Common myeloid progenitor, CD34-positive (primary cell): ENCODE data around the gene PGAM1.

Experiments
- CTCF ChIA-PET: fragments of 350-600 bp; sonication (Branson Sonifier 250); formaldehyde crosslinking; loops from one replicate; lab custom pipeline; 2021; ENCODE audit warnings: antibody characterized with exemption; lab: Charles Lee
- POLR2A ChIA-PET: fragments of 350-600 bp; sonication (Branson Sonifier 250); formaldehyde crosslinking; loops from one replicate; lab custom pipeline; 2021; ENCODE audit warnings: antibody characterized with exemption; lab: Charles Lee
- DNase-seq, 3 donors: peaks; one replicate each; pipeline versions ENCODE4 v3.0.0 to v3.0.0-alpha.2; 2013
- H3K27ac ChIP-seq, 2 experiments: 1 replicate in 1 of 2; 2 replicates in 1 of 2; pipeline ENCODE4 v1.7.0; 2013; ENCODE audit warnings: inconsistent platforms in 2 of 2, low read length in 2 of 2, mild to moderate bottlenecking in 2 of 2, low read depth in 1 of 2, moderate library complexity in 1 of 2; ENCODE audit not compliant: severe bottlenecking in 2 of 2, insufficient read depth in 1 of 2, poor library complexity in 1 of 2
- H3K27me3 ChIP-seq, 5 experiments: replicated peaks in 2 of 5; 1 replicate in 3 of 5; 2 replicates in 2 of 5; pipeline versions ENCODE4 v1.6.1 to v1.7.0; 2013; ENCODE audit warnings: low read length in 4 of 5, mild to moderate bottlenecking in 2 of 5, moderate library complexity in 2 of 5, inconsistent platforms in 1 of 5; ENCODE audit not compliant: insufficient read depth in 5 of 5, control insufficient read depth in 4 of 5
- H3K36me3 ChIP-seq, 4 experiments: 1 replicate in 2 of 4; 2 replicates in 2 of 4; pipeline versions ENCODE4 v1.6.1 to v1.7.0; 2013; ENCODE audit warnings: low read length in 3 of 4, control low read depth in 1 of 4, mild to moderate bottlenecking in 1 of 4; ENCODE audit not compliant: control insufficient read depth in 4 of 4, insufficient read depth in 4 of 4
- H3K4me1 ChIP-seq, 4 experiments: 1 replicate in 3 of 4; 2 replicates in 1 of 4; pipeline versions ENCODE4 v1.6.1 to v1.7.1; 2013; ENCODE audit warnings: low read length in 3 of 4, mild to moderate bottlenecking in 3 of 4, control low read depth in 1 of 4, inconsistent platforms in 1 of 4, moderate library complexity in 1 of 4; ENCODE audit not compliant: control insufficient read depth in 4 of 4, insufficient read depth in 4 of 4; ENCODE audit errors: control extremely low read depth in 1 of 4
- H3K4me3 ChIP-seq, 7 experiments: 1 replicate in 4 of 7; 2 replicates in 3 of 7; pipeline versions ENCODE4 v1.5.1 to v1.7.0; 2013; ENCODE audit warnings: mild to moderate bottlenecking in 7 of 7, low read length in 6 of 7, moderate library complexity in 6 of 7, inconsistent platforms in 2 of 7, low read depth in 2 of 7, control low read depth in 1 of 7; ENCODE audit not compliant: insufficient read depth in 4 of 7, control insufficient read depth in 1 of 7; ENCODE audit errors: extremely low read depth in 1 of 7
- H3K9me3 ChIP-seq, 5 experiments: 1 replicate in 4 of 5; 2 replicates in 1 of 5; pipeline versions ENCODE4 v1.6.1 to v1.7.1; 2013; ENCODE audit warnings: low read length in 4 of 5, mild to moderate bottlenecking in 2 of 5, inconsistent platforms in 1 of 5, low read depth in 1 of 5, moderate library complexity in 1 of 5; ENCODE audit not compliant: control insufficient read depth in 4 of 5, insufficient read depth in 2 of 5; ENCODE audit errors: control extremely low read depth in 1 of 5
- WGBS: methylation state at CpG from one replicate; pipeline ENCODE4 v1.1.5; 2013; ENCODE audit not compliant: insufficient coverage; 5-methylcytosine and 5-hydroxymethylcytosine counted together

Gene PGAM1

DNA sequence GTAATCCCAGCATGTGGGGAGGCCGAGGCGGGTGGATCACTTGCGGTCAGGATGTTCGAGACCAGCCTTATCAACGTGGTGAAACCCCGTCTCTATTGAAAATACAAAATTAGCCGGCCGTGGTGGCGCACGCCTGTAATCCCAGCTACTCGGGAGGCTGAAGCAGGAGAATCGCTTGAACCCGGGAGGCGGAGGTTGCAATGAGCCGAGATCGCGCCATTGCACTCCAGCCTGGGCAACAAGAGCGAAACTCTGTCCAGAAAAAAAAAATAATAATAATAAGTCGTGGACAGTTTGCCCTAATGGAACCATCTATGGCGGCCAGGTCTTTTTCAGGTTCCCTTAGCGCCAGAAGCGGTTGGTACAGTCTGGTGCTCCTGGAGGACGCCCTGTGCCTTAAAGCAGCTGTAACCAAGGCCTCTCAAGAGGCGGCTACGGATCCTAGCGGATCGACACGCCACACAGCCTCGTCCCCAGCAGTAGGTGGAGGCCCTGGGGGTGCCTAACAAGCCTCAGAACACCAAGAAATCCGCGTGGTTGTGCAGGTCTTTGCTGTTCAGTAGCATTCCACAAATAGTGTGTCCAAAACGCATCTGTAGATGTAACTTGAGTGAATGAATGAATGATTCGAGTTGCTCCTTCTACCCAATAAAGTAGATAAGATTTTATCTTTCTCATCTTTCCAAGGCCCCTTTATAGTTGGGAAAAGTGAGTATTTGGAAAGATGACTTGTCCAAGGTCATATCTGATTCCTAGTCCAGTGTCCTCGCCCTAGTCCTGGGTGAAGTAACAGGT is 982 bp downstream of the PGAM1 start:
- peak overlapping the region; percentile 78 to 97 (median 88) for H3K4me3 ChIP-seq
- H3K9me3 ChIP-seq = no peaks in the 10 kb centered on the region
- peak overlapping the region in 1 of 2 experiments; percentile 75 for H3K27ac ChIP-seq
- H3K4me1 ChIP-seq = peaks cover 10 to 40% (median 21%) of the 10 kb centered on the region in 4 experiments
- no peaks in the 10 kb centered on the region for H3K27me3 ChIP-seq
- CTCF ChIA-PET = interaction anchor here (1.7 kb wide), 1 partner anchor 26 kb away, joined by 5 read pairs; no protein-coding TSS in a partner anchor
- POLR2A ChIA-PET = no interaction called here
- 49% methylated on average over 20 of the region's 34 CpGs for WGBS
- DNase-seq = peak in 2 of 3 donors; percentile 28 to 29
- H3K36me3 ChIP-seq = peaks cover 5 to 40% (median 22%) of the 10 kb centered on the region in 4 experiments

- Histone ChIP-seq H3K4me3 (peak overlapping the region in 4 of 7 experiments; percentile 79 to 97 (median 93)), H3K27me3 (no peaks in the 10 kb centered on the region), H3K27ac (peak overlapping the region in 1 of 2 experiments; percentile 35), H3K36me3 (peaks cover 5 to 43% (median 25%) of the 10 kb centered on the region in 4 experiments), H3K4me1 (peaks cover 10 to 40% (median 21%) of the 10 kb centered on the region in 4 experiments), H3K9me3 (no peaks in the 10 kb centered on the region)
- CTCF ChIA-PET = interaction anchor here (1.7 kb wide), 1 partner anchor 27 kb away, joined by 5 read pairs; no protein-coding TSS in a partner anchor
- POLR2A ChIA-PET = no interaction called here
- no peak for DNase-seq
- 100% methylated on average over 4 of the region's 9 CpGs for WGBS
These were observed 1.7 kb downstream of the PGAM1 start for GRCh38 chr10:97427571-97428179.

DNA sequence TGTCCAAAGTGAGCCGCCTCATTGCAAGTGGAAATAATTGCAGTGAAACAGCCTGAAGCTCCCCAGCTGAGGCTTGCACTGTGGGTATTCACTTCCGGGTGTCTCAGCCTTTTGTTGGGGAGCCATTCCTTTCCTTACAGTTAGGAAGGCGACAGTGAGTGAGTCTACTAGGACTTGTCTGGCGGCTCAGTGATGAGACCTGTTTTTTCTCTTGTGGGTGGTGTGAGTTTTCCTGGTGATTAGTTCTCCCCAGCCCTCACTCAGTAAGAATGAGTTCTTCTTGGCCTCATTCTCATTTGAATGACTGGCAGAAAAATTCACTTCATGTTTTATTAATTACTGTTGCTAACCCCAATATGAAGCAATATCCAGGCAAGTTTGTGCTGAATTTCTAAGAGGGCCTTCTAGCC is 2.6 kb downstream of the PGAM1 start:
- H3K4me1 ChIP-seq = peaks cover 10 to 34% (median 21%) of the 10 kb centered on the region in 4 experiments
- WGBS = 90% methylated on average over 4 of the region's 4 CpGs
- H3K9me3 ChIP-seq = no peaks in the 10 kb centered on the region
- peaks cover 5 to 47% (median 29%) of the 10 kb centered on the region in 4 experiments for H3K36me3 ChIP-seq
- DNase-seq = no peak
- H3K27me3 ChIP-seq = no peaks in the 10 kb centered on the region
- ChIA-PET CTCF (interaction anchor here (1.3 kb wide), 1 partner anchor 16 kb away, joined by 3 read pairs; no protein-coding TSS in a partner anchor), POLR2A (no interaction called here)
- H3K4me3 ChIP-seq = peak overlapping the region in 1 of 7 experiments; percentile 14
- peak overlapping the region in 1 of 2 experiments; percentile 31 for H3K27ac ChIP-seq

GRCh38 chr10:97434055-97434454 is 8.1 kb downstream of the PGAM1 start:
- H3K36me3 ChIP-seq = peaks cover 11 to 70% (median 58%) of the 10 kb centered on the region in 4 experiments
- ChIA-PET POLR2A (no interaction called here), CTCF (interaction anchor here (1.1 to 2.2 kb wide), 4 partner anchors 9 to 33 kb away, joined by 3 to 10 read pairs (median 3); partner anchors contain the start of gene RRP12)
- H3K4me3 ChIP-seq = no peak overlapping the region
- DNase-seq = no peak
- peaks cover 0 to 3% (median 0%) of the 10 kb centered on the region in 4 experiments for H3K4me1 ChIP-seq
- H3K9me3 ChIP-seq = no peaks in the 10 kb centered on the region
- no peaks in the 10 kb centered on the region for H3K27me3 ChIP-seq
- H3K27ac ChIP-seq = no peak overlapping the region

DNA sequence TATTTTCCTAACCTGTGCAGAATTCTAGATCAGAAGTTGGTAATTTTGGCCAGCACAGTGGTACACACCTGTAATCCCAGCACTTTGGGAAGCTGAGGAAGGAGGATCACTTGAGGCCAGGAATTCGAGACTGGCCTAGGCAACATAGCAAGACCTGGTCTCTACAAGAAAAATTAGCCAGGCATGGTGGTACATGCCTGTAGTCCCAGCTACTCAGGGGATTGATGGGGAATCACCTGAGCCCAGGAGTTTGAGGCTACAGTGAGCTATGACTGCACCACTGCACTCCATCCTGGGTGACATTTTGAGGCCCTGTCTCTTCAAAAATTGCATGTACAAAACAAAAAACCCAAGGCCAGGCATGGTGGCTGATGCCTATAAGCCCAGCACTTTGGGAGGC is 8.6 kb downstream of the PGAM1 start:
- ChIA-PET POLR2A (no interaction called here), CTCF (interaction anchor here (1.1 to 2.2 kb wide), 3 partner anchors 8 to 21 kb away, joined by 3 to 10 read pairs (median 3); no protein-coding TSS in a partner anchor)
- H3K27ac ChIP-seq = no peak overlapping the region
- WGBS = 100% methylated on average over 1 of the region's 1 CpG
- no peak for DNase-seq
- H3K4me3 ChIP-seq = no peak overlapping the region
- H3K36me3 ChIP-seq = peaks cover 11 to 70% (median 57%) of the 10 kb centered on the region in 4 experiments
- no peaks in the 10 kb centered on the region for H3K27me3 ChIP-seq
- H3K4me1 ChIP-seq = no peaks in the 10 kb centered on the region
- no peaks in the 10 kb centered on the region for H3K9me3 ChIP-seq

DNA sequence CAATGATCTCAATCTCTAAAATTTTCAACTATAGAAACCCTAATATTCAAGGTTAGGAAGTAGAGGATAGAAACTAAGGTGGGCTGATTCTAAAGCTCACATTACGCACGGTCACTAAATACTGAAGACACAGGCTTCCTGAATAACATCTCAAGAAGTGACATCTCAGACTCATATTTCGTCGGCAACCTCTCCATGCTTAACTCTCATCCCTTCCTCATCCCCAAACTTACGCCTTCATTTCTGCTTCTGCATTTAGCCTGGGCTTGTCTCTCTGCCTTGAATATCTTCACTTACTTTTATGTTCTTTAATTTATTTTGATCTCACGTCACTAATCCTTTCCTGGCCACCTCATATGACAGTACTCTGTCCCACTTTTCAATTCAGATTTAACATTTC is 9.2 kb downstream of the PGAM1 start:
- DNase-seq = no peak
- Histone ChIP-seq H3K36me3 (peaks cover 13 to 71% (median 53%) of the 10 kb centered on the region in 4 experiments), H3K4me1 (no peaks in the 10 kb centered on the region), H3K9me3 (no peaks in the 10 kb centered on the region), H3K4me3 (no peak overlapping the region), H3K27me3 (no peaks in the 10 kb centered on the region), H3K27ac (no peak overlapping the region)
- 100% methylated on average over 3 of the region's 6 CpGs for WGBS
- ChIA-PET POLR2A (no interaction called here), CTCF (interaction anchor here (1.1 kb wide), 1 partner anchor 10 kb away, joined by 3 read pairs; no protein-coding TSS in a partner anchor)
